Gastrocnemius medialis (tissue), 4 donors: ENCODE measurements around the gene ARHGAP29.

Source experiments
- POLR2A ChIP-seq, 2 donors: fragments of 450-650 bp; IDR thresholded peaks; one replicate each; pipeline ENCODE4 v1.6.1; 2017; ENCODE audit warnings: antibody characterized with exemption in 2 of 2, mild to moderate bottlenecking in 2 of 2, moderate library complexity in 2 of 2
- TF ChIP-seq, protein P1 (sequence below), 5 experiments: fragments of 450-650 bp in 3 of 5; fragments of 200-600 bp in 2 of 5; sonication (generic) in 2 of 5; IDR thresholded peaks in 4 of 5; conservative IDR thresholded peaks in 1 of 5; 1 replicate in 4 of 5; 2 replicates in 1 of 5; pipeline ENCODE4 v1.5.1; 2016 to 2019; ENCODE audit warnings: antibody characterized with exemption in 5 of 5, mild to moderate bottlenecking in 3 of 5, moderate library complexity in 3 of 5

DNA sequence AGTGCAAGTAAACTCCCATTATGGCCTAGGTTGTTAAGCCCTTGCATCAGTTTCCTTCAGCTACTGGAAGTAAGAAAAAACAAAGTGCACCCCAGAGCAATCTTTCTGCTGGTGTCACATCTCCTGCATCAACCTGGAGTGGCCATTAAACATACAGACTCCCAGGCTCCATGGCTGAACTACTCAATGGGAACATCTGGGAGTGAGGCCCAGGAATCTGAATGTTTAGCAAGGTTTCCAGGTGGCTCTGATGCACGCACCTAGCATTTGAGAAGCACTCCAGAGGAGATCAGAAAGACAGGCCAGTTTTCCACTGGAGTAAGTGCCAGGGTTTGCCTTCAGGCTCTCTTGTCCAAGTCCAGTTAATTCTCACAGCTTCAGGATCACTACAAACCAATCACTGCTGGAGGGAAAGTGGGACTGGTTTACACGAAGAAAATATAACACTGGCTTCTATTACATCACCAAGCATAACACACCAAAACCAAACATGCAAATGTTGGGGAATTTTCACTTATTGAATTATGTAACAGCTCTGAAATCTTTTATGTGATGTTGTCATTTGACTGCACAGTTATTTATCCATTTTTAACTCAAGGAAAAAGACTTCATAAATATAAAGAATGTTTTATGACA is 94.1 kb downstream of the ARHGAP29 start:
- TF ChIP-seq, protein P1, sequence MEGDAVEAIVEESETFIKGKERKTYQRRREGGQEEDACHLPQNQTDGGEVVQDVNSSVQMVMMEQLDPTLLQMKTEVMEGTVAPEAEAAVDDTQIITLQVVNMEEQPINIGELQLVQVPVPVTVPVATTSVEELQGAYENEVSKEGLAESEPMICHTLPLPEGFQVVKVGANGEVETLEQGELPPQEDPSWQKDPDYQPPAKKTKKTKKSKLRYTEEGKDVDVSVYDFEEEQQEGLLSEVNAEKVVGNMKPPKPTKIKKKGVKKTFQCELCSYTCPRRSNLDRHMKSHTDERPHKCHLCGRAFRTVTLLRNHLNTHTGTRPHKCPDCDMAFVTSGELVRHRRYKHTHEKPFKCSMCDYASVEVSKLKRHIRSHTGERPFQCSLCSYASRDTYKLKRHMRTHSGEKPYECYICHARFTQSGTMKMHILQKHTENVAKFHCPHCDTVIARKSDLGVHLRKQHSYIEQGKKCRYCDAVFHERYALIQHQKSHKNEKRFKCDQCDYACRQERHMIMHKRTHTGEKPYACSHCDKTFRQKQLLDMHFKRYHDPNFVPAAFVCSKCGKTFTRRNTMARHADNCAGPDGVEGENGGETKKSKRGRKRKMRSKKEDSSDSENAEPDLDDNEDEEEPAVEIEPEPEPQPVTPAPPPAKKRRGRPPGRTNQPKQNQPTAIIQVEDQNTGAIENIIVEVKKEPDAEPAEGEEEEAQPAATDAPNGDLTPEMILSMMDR (IDR thresholded peaks at IDR 0.05 in 4 of 5, conservative IDR thresholded peaks at IDR 0.05 in 1 of 5): no peak
- TF ChIP-seq POLR2A (IDR thresholded peaks at IDR 0.05): no peak
